Effector CD8-positive, alpha-beta T cell (primary cell): ENCODE data around the gene SUPT7L.
"Not testable (repeated sequence)": the region's sequence is repeated elsewhere in the genome, so short reads cannot be mapped to it uniquely, and the experiment has no call there.

ENCODE experiments used
- DNase-seq: peaks from one replicate; lab custom pipeline; 2025; lab: John Stamatoyannopoulos, UW

Gene SUPT7L

DNA sequence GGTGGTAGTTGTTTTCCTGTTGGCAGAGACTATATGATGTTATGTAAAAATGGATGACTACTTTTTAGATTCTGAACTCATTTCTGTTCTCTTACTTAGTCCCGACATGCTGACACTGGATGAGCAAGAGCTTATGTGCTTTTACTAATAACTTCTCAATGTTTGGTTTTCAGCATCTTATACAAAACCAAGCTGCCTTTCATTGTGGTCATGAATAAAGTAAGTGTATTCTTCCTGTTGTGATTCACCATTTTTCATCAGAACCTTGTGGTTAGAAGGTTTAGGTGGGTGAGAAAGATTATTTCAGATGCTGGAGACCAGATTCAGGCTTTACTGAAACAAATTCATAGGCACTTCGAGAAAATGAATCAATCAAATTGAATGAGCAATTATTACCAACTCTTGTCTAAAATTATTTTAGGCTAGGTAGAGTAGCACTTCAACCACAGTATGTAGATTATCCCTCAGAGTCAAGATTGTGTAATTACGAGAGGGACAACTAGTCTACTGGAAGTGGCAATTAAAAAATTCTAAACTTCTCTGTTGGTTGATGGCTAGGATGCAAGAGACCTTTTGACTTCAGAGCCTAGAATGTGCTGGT lies 25.3 kb downstream of the SUPT7L start:
- no peak for DNase-seq

- DNase-seq: no peak
Observed at GRCh38 chr2:27636766-27637165, 26.6 kb downstream of the SUPT7L start.

DNA sequence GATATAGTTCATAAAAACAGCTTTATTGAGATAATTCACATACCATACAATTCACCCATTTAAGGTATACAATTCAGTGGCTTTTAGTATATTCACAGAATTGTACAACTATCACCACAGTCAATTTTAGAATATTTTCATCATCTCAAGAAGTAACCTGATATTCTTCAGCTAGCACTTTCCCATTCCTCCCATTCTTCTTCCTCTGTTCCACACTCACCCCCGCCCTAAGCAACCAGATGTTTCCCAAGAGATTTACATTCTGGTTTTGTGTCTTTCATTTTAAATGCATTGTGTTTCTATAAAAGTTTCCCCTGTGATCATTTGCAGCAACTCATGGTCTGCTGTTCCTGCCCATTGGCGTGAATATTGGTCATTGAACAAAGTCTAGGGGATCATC lies 29.1 kb downstream of the SUPT7L start:
- DNase-seq: no peak

DNA sequence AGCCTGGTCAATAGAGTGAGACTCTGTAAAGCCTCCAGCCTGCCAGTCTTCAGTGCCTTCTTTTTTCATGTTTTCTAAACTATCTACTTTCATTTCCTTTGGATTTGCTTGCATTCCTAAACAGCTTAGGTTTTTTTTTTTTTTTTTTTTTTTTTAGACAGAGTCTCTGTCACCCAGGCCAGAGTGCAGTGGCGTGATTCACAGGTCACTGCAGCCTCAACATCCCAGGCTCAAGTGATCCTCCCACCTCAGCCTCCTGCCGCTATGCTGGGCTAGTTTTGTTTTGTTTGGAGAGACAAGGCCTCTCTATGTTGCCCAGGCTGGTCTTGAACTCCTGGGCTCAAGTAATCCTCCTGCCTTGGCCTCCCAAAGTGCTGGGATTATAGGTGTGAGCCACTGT lies 33.2 kb downstream of the SUPT7L start:
- DNase-seq: not testable (repeated sequence)

DNA sequence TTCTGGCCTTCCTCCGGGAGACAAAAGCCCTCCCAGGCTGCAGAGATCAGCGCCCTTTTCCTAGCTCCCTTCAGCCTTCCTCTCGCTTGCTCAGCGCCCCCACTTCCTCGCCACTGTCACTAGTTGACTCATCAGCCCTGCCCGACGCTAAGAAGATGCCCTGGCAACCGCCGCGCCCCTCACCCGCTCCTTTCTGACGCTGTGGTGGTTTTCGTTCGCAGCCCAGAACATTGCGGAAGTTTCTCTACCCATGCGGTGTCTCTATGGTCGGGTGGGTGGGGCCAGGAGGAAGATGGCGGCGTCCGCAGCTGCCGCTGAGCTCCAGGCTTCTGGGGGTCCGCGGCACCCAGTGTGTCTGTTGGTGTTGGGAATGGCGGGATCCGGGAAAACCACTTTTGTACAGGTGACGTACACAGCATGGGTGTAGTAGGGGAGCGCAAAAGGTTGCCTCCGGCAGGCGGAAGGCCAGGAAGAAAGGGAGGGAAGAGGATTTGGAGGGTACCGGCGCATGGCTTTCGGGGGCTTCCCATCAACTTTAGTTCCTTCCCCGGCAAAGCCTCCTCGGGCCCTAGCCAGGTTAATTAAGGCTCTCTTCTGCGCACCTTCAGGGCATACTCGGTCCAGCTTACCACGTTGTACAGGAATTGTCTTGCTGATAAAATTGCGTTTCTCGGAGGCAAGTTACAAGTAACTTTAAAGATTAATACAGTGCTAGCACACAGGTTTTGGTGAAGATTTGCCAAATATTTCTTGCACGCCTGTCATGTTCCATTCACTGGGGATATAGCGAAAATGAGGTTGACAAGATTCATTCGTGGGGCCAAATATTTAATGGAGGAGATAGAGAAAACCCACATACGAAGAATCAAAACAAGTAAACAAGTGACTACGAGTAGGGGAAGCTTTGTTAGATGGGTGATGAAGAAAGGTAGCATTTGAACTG lies 34.4 kb downstream of the SUPT7L start, which contains the start of the genes CCDC121 and GPN1:
TSS of gene CCDC121 (minus strand) at position 246 of the 943 bp plus-strand sequence. CDS start 1,213 bp downstream, outside the sequence.
TSS of gene GPN1 (plus strand) at position 284 of the 943 bp plus-strand sequence. CDS start at position 293, 9 bp downstream.
- peak; percentile 85 for DNase-seq

- no peak for DNase-seq
Observed at GRCh38 chr2:27627963-27628766, 35.2 kb downstream of the SUPT7L start.

GRCh38 chr2:27626921-27627320 lies 36.5 kb downstream of the SUPT7L start:
- DNase-seq: not testable (repeated sequence)

DNA sequence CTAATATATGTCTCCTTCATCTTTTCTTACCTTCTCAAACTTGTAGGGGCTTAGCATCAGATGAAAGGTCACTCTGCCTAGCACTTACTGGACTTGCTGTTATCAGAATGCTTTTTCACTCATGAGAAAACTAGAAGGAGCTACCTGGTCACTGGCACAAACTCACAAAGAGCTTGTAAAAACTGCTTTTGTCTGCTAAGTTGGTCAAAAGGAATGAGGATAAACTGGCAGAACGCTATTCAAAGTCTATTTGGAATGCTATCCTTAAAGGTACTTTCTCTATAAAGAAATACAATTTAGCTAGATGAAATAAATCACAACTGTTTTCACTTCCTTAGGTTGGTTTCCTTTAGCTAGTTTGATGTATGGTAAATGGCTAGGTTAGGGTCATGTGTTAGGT lies 37.1 kb downstream of the SUPT7L start:
- DNase-seq: not testable (repeated sequence)

DNA sequence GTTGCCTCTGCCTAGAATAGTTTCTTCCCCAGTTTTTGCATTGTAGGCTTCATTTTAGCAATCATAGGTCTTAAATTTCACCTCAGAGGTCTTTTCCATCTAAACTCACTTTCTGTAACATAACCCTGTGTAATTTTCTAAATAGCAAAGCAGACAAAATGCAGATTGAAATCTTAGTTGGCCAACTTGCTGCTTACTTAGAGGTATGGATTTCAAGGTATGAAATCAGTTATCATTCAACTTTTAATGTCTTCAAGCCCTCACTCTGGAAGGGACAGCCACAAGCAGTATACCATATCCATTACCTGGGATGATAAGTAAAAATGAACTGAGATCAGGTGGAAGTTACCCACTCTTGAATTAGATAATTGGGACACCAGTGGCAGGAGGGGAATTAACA lies 38.5 kb downstream of the SUPT7L start:
- no peak for DNase-seq

DNA sequence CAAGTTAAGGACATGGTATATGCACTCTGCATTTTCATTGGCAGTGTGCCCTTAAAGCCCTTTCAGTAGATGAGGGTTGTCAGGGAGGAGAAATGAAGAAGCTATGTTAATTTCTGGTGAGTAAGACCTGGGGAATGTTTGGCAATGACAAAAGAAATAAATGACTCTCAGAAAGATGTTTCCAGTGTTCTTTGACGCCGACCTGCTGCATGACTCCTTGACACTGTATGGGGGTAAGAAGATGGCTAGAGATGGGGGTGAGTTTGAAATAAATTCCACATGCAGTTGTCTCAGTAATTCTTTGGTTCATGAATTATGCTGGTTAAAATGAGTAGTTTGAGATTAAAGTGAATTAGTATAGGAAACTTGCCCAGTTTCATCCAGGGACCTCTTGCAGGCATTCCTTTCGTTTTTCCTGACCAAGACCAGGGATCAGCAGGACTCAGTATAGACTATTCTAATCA lies 40.5 kb downstream of the SUPT7L start:
- no peak for DNase-seq

DNA sequence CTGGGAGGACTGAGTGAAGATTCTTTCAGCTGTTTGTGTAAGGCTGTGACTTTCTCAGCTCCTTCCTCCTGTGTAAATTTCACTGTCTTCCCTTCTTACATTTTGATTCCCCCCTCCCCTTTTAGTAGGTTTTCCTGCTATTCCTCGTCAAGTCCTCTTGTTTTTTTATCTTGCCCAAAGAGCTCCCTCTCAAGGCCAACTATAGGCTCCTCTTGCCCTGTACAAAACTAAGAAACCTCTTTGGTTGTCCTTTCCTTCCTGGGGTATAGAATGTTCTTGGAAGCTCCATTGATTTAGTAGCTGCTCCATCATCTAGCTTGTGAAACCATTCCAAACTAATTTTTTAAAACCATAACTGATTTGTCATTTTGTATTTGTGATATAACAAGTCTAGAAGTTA lies 41.9 kb downstream of the SUPT7L start:
- no peak for DNase-seq

DNA sequence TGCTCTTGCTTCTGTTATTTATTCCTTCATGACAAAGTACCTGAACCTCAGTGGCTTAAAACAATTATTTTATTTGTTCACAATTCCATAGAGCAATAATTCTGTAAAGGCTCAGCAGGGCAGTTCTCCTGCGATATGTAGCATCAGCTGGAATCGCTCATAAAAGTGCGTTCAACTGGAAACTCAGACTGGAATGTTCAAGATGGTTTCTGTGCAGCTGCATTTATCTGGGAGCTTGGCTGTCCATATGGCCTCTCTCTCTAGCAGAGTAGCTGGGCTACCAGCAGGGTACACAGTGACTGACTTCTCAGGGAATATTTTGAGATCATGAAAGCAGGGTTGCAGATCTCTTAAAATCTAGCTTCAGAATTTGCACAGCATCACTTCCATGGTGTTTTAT lies 48.1 kb downstream of the SUPT7L start:
- DNase-seq: no peak

GRCh38 chr2:27613985-27614384 lies 49.4 kb downstream of the SUPT7L start:
- DNase-seq: no peak

DNA sequence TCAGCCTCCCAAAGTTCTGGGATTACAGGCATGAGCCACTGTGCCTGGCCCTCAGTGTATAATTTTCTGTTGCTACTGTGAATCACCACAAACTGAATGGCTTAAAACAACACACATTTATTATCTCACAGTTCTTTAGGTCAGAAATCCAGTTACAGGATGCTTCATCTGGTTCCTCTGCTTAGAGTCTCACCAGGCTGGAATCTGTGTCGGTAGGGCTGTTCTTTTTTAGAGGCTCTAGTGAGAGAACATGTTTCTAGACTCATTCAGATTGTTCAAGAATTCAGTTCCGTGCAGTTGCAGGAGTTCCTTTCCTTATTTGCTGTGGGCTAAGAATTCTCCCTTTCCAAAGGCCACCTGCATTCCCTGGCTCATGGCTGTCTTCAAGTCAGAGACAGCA lies 56.8 kb downstream of the SUPT7L start:
- DNase-seq: no peak
